ENCODE measurements around the gene PLXND1.

The PLXND1 gene

GRCh38 chr3:129626744-129627349 is 20.4 kb upstream of the PLXND1 start:
- DNase-seq: peak; percentile 56 to 94 (median 93)

- DNase-seq: peak in 2 of 3 experiments; percentile 38 to 62
Measured at GRCh38 chr3:129625072-129625874, 18.8 kb upstream of the PLXND1 start.

GRCh38 chr3:129624347-129625071 is 18.0 kb upstream of the PLXND1 start:
- DNase-seq: no peak

GRCh38 chr3:129623447-129624118 is 17.1 kb upstream of the PLXND1 start:
- DNase-seq: no peak

- DNase-seq: no peak
Measured at GRCh38 chr3:129622933-129623332, 16.5 kb upstream of the PLXND1 start.

- DNase-seq: no peak
Measured at GRCh38 chr3:129622226-129622874, 15.9 kb upstream of the PLXND1 start.

GRCh38 chr3:129621626-129622225 is 15.2 kb upstream of the PLXND1 start:
- DNase-seq: no peak

- no peak for DNase-seq
Measured at GRCh38 chr3:129620828-129621559, 14.5 kb upstream of the PLXND1 start.

- no peak for DNase-seq
Measured at GRCh38 chr3:129619726-129620162, 13.3 kb upstream of the PLXND1 start.

- no peak for DNase-seq
Measured at GRCh38 chr3:129618901-129619671, 12.6 kb upstream of the PLXND1 start.

- no peak for DNase-seq
Measured at GRCh38 chr3:129618186-129618820, 11.8 kb upstream of the PLXND1 start.

GRCh38 chr3:129617381-129618185 is 11.1 kb upstream of the PLXND1 start:
- no peak for DNase-seq

GRCh38 chr3:129616713-129617112 is 10.2 kb upstream of the PLXND1 start:
- no peak for DNase-seq

GRCh38 chr3:129616291-129616690 is 9.8 kb upstream of the PLXND1 start:
- DNase-seq: no peak

- no peak for DNase-seq
Measured at GRCh38 chr3:129615751-129616281, 9.3 kb upstream of the PLXND1 start.

- no peak for DNase-seq
Measured at GRCh38 chr3:129614927-129615363, 8.5 kb upstream of the PLXND1 start.

GRCh38 chr3:129614435-129614834 is 8.0 kb upstream of the PLXND1 start:
- no peak for DNase-seq

- no peak for DNase-seq
Measured at GRCh38 chr3:129613367-129613740, 6.9 kb upstream of the PLXND1 start.
